HepG2 (cell line): ENCODE data around the gene SPATA13. TPM values are rescaled to one million over a fixed set of nuclear protein-coding genes. Genes with fewer than 3 reads are reported as not detected.

ENCODE experiments used
- ATAC-seq: fragments of 200-7000 bp; cut with Tn5 transposase; 3 replicates; pipeline ENCODE4 v1.9.1; 2020; ENCODE audit warnings: mild to moderate bottlenecking, moderate library complexity
- BruUV-seq: library from RNA; stranded (reverse); fragments of 400-500 nt; replicated peaks from 2 replicates; lab custom pipeline; 2021; lab: Mats Ljungman, UMichigan
- CTCF ChIA-PET: fragments of 300-600 bp; formaldehyde crosslinking; extraction: SDS; loops from one replicate; lab custom pipeline; 2021; ENCODE audit warnings: low total read pairs, inconsistent platforms, low intra/inter-chr PET ratio; lab: Yijun Ruan, JAX
- POLR2A ChIA-PET: fragments of 350-600 bp; sonication (Branson Sonifier 250); formaldehyde crosslinking; loops from one replicate; lab custom pipeline; 2020; ENCODE audit warnings: antibody characterized with exemption, inconsistent platforms; lab: Yijun Ruan, JAX
- DNase-seq: peaks from one replicate; pipeline ENCODE4 v3.0.0-alpha.2; 2015; ENCODE audit warnings: low spot score
- FAIRE-seq: peaks from 3 replicates; lab custom pipeline; 2011; peaks lifted over from hg19 to GRCh38; lab: Jason Lieb, UNC
- H2AFZ ChIP-seq: one replicate; pipeline ENCODE4 v1.6.1; 2011; ENCODE audit warnings: low read length, inconsistent platforms
- H3K27ac ChIP-seq: fragments of 300-600 bp; 3 replicates; pipeline ENCODE4 v1.8.0; 2011; ENCODE audit warnings: mixed run types, mild to moderate bottlenecking, mixed read lengths, low read length, inconsistent platforms; ENCODE audit not compliant: insufficient read depth; ENCODE audit errors: extremely low read length
- H3K27me3 ChIP-seq, 2 experiments: fragments of 200-600 bp in 1 of 2; 2 replicates in 1 of 2; 3 replicates in 1 of 2; pipeline versions ENCODE4 v1.6.0 to v1.8.0; 2011; ENCODE audit warnings: low read length in 2 of 2, mild to moderate bottlenecking in 2 of 2, moderate library complexity in 2 of 2, inconsistent platforms in 1 of 2; ENCODE audit not compliant: insufficient read depth in 2 of 2, control insufficient read depth in 1 of 2
- H3K36me3 ChIP-seq, 2 experiments: fragments of 200-600 bp in 1 of 2; replicated peaks in 1 of 2; 2 replicates in 1 of 2; 3 replicates in 1 of 2; pipeline versions ENCODE4 v1.5.1 to v1.8.0; 2011; ENCODE audit warnings: low read length in 2 of 2, inconsistent platforms in 1 of 2; ENCODE audit not compliant: insufficient read depth in 2 of 2, control insufficient read depth in 1 of 2
- H3K4me1 ChIP-seq: 2 replicates; pipeline ENCODE4 v1.5.1; 2012; ENCODE audit warnings: low read length, inconsistent platforms; ENCODE audit not compliant: insufficient read depth
- H3K4me2 ChIP-seq: 2 replicates; pipeline ENCODE4 v1.6.0; 2011; ENCODE audit warnings: low read depth, low read length, inconsistent platforms
- H3K4me3 ChIP-seq, 3 experiments: fragments of 200-600 bp in 1 of 3; sonication (generic), shearing (Covaris generic) in 1 of 3; replicated peaks in 1 of 3; 2 replicates each; pipeline ENCODE4 v1.5.1; 2011 to 2016; ENCODE audit warnings: low read length in 3 of 3, inconsistent platforms in 2 of 3, low read depth in 2 of 3, mild to moderate bottlenecking in 2 of 3, control low read depth in 1 of 3, mixed read lengths in 1 of 3; ENCODE audit not compliant: insufficient read depth in 1 of 3
- H3K79me2 ChIP-seq: one replicate; pipeline ENCODE4 v1.6.1; 2011; ENCODE audit warnings: low read length, inconsistent platforms; ENCODE audit not compliant: insufficient read depth
- H3K9ac ChIP-seq: 2 replicates; pipeline ENCODE4 v1.6.0; 2011; ENCODE audit warnings: mild to moderate bottlenecking, low read depth, low read length, inconsistent platforms; ENCODE audit not compliant: insufficient read depth
- H3K9me3 ChIP-seq: 2 replicates; pipeline ENCODE4 v1.5.1; 2012; ENCODE audit warnings: mild to moderate bottlenecking, low read length
- H4K20me1 ChIP-seq: 2 replicates; pipeline ENCODE4 v1.6.0; 2011; ENCODE audit warnings: inconsistent platforms, mild to moderate bottlenecking, low read length, moderate library complexity; ENCODE audit not compliant: insufficient read depth
- KAT2B ChIP-seq: fragments of 150-350 bp; IDR thresholded peaks from 2 replicates; pipeline ENCODE4 v1.6.1; 2014; ENCODE audit warnings: low read depth, low read length, borderline replicate concordance
- KDM6A ChIP-seq: IDR thresholded peaks from 2 replicates; pipeline ENCODE4 v1.6.1; 2016; ENCODE audit warnings: low read depth
- MBNL3 ChIP-seq: fragments of 250-450 bp; sonication (Bioruptor Pico); conservative IDR thresholded peaks from 2 replicates; pipeline ENCODE4 v1.8.0; 2022; ENCODE audit warnings: mild to moderate bottlenecking, inconsistent platforms
- NR0B2 ChIP-seq: sonication (generic); formaldehyde crosslinking; IDR thresholded peaks from 2 replicates; pipeline ENCODE4 v1.4.0; 2020; ENCODE audit warnings: mild to moderate bottlenecking, missing genetic modification reagents
- U2AF2 ChIP-seq: fragments of 200-400 bp; formaldehyde crosslinking; IDR thresholded peaks from 2 replicates; pipeline ENCODE4 v1.6.1; 2017; ENCODE audit warnings: low read depth, mild to moderate bottlenecking, low read length
- ZFP36 ChIP-seq: fragments of 150-350 bp; IDR thresholded peaks from 2 replicates; pipeline ENCODE4 v1.6.1; 2018; ENCODE audit warnings: borderline replicate concordance, low read length, low read depth; ENCODE audit not compliant: partially characterized antibody
- ZNF121 ChIP-seq: sonication (generic); formaldehyde crosslinking; IDR thresholded peaks from 2 replicates; pipeline ENCODE4 v1.5.0; 2020; ENCODE audit warnings: mild to moderate bottlenecking, missing genetic modification reagents
- ZNF770 ChIP-seq: sonication (generic); formaldehyde crosslinking; IDR thresholded peaks from 2 replicates; pipeline ENCODE4 v1.5.0; 2020; ENCODE audit warnings: mild to moderate bottlenecking, missing genetic modification reagents
- ZNF775 ChIP-seq: sonication (generic); formaldehyde crosslinking; IDR thresholded peaks from 2 replicates; pipeline ENCODE4 v1.4.0; 2020; ENCODE audit warnings: missing genetic modification reagents, mild to moderate bottlenecking, moderate library complexity, borderline replicate concordance
- WGBS: methylation state at CpG from one replicate; pipeline ENCODE4 v1.1.6; 2017; ENCODE audit warnings: low lambda C conversion rate; 5-methylcytosine and 5-hydroxymethylcytosine counted together
- in situ Hi-C: cut with HindIII; loops from 2 replicates; pipeline ENCODE4 v1.10.0; 2017; ENCODE audit warnings: low pct_unique_long_range_greater_than_20kb; ENCODE audit not compliant: extremely low pct_ligation_motif_present
- intact Hi-C: fragments of 100-400 bp; cut with micrococcal nuclease; formaldehyde crosslinking; loops from one replicate; pipeline ENCODE4 v1.10.0; 2022; ENCODE audit not compliant: unreplicated experiment
- polyA plus RNA-seq, 8 experiments: library from polyadenylated mRNA; depleted of rRNA in 3 of 8; stranded (reverse) in 7 of 8; unstranded in 1 of 8; fragments of >200 nt; fragmentation: Illumina TruSeq in 4 of 8; extraction: Trizol in 4 of 8; gene quantifications; 2 replicates each; pipeline versions ENCODE4 v1.2.1 to v1.2.3, GENCODE V29; 2011 to 2016; ENCODE audit warnings: low read depth in 4 of 8, missing spikeins in 1 of 8, mixed read lengths in 1 of 8; ENCODE audit not compliant: insufficient read depth in 1 of 8
- total RNA-seq, 5 experiments: library from RNA; depleted of rRNA; stranded (reverse); fragments of >200 nt; fragmentation: Illumina TruSeq; extraction: Trizol; gene quantifications; 2 replicates each; pipeline ENCODE4 v1.2.3, GENCODE V29; 2016; ENCODE audit warnings: low read depth in 1 of 5

SPATA13 gene
- total and polyA plus RNA-seq, 2 of the 13 experiments (the other 11 are each of a cell fraction or from before 2014, with no cell fraction given) = 11.3 to 14.2 TPM

GRCh38 chr13:24195626-24196025 lies 35.1 kb downstream of the SPATA13 start (continued):
- TF ChIP-seq ZFP36 (no peak), KDM6A (CRISPR knock-in tag) (no peak), MBNL3 (CRISPR knock-in tag) (no peak), KAT2B (no peak), NR0B2 (CRISPR knock-in tag) (no peak), U2AF2 (no peak), ZNF770 (no peak)

GRCh38 chr13:24196593-24197197 lies 36.2 kb downstream of the SPATA13 start:
- DNase-seq (no peak), FAIRE-seq (no peak), ATAC-seq (no peak)
- H3K4me3 ChIP-seq = no peak overlapping the region
- no TSS peak for BruUV-seq
- TF ChIP-seq ZNF121 (CRISPR knock-in tag) = peak; percentile 41; the same call in 1 of the 2 replicates
- TF ChIP-seq ZNF775 = no peak
- H3K9me3 ChIP-seq = no peaks in the 10 kb centered on the region
- 0 out of 2 replicates have a peak, but pooled peaks cover 3% of the 10 kb centered on the region for H4K20me1 ChIP-seq
- H2AFZ ChIP-seq = no peak overlapping the region
- H3K4me2 ChIP-seq = no peak overlapping the region
- H3K27ac ChIP-seq = no peak overlapping the region
- intact Hi-C loops = no loop called here
- H3K27me3 ChIP-seq = no peaks in the 10 kb centered on the region
- ChIA-PET CTCF (no interaction called here), POLR2A (no interaction called here)
- in situ Hi-C loops = no loop called here
- peaks cover 9% of the 10 kb centered on the region for H3K79me2 ChIP-seq
- H3K9ac ChIP-seq = no peak overlapping the region
- H3K4me1 ChIP-seq = peaks cover 32% of the 10 kb centered on the region
- WGBS = 82% methylated on average over 4 of the region's 4 CpGs
- H3K36me3 ChIP-seq = no peaks in the 10 kb centered on the region; a peak in 1 of 5 replicates
